Stimulated activated naive CD8-positive, alpha-beta T cell treated with anti-CD3 and anti-CD28 coated beads, Interleukin-15, Interleukin-2, amounts not matched to agents 100 ng/mL and 50 ng/mL, for 24 hours (primary cell): Measurements from ENCODE around the gene EFCAB7.

Experiments
- H3K27ac Mint-ChIP-seq: one replicate; pipeline ENCODE4 v1.8.0; 2021; ENCODE audit warnings: mild to moderate bottlenecking, mixed read lengths
- H3K27me3 Mint-ChIP-seq: one replicate; pipeline ENCODE4 v1.8.0; 2021; ENCODE audit warnings: mixed read lengths
- H3K36me3 Mint-ChIP-seq: one replicate; pipeline ENCODE4 v1.8.0; 2021; ENCODE audit warnings: low read depth, mixed read lengths
- H3K4me1 Mint-ChIP-seq: one replicate; pipeline ENCODE4 v1.8.0; 2021; ENCODE audit warnings: low read depth, mixed read lengths
- H3K4me3 Mint-ChIP-seq: one replicate; pipeline ENCODE4 v1.8.0; 2021; ENCODE audit warnings: mild to moderate bottlenecking, mixed read lengths
- H3K9me3 Mint-ChIP-seq: one replicate; pipeline ENCODE4 v1.8.0; 2021; ENCODE audit warnings: mixed read lengths

The EFCAB7 gene

GRCh38 chr1:63522891-63523728 lies at the start of gene EFCAB7, which contains the start of gene ITGB3BP:
TSS of gene EFCAB7 (plus strand) at chr1:63523525. CDS start at chr1:63525573, 2,048 bp downstream.
TSS of gene ITGB3BP (minus strand) at chr1:63523225. CDS start at chr1:63523133, 92 bp downstream.
- no peaks in the 10 kb centered on the region for H3K9me3 Mint-ChIP-seq
- H3K4me1 Mint-ChIP-seq = peaks cover 37% of the 10 kb centered on the region
- H3K27me3 Mint-ChIP-seq = no peaks in the 10 kb centered on the region
- peaks cover 9% of the 10 kb centered on the region for H3K36me3 Mint-ChIP-seq
- peak within 1 kb of the TSS; percentile 91 for H3K27ac Mint-ChIP-seq
- peak within 1 kb of the TSS; percentile 92 for H3K4me3 Mint-ChIP-seq

- Mint-ChIP-seq H3K27ac (no peak overlapping the region), H3K27me3 (no peaks in the 10 kb centered on the region), H3K4me3 (no peak overlapping the region), H3K36me3 (peaks cover 25% of the 10 kb centered on the region), H3K9me3 (peaks cover 2% of the 10 kb centered on the region), H3K4me1 (no peaks in the 10 kb centered on the region)
These were observed 47.6 kb upstream of the EFCAB7 start for GRCh38 chr1:63475761-63476160.

DNA sequence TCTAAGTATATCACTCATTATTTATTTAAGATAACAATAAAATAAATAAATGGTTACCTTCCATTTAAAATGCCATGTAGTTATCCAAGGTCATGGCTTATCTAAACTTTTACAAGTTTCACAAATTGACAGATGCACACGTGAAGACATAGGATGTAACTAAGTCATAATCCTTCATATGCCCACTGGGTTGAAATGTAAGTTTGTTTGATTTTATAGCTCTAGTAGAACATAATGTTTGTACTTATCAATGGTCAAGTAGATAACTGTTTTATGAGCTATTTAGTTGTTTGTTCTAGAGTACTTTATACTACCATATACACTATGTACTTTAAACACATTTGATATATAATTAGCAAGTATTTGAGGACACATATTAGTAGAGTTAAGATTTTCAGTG lies 43.3 kb upstream of the EFCAB7 start:
- no peaks in the 10 kb centered on the region for H3K27me3 Mint-ChIP-seq
- H3K4me1 Mint-ChIP-seq = no peaks in the 10 kb centered on the region
- H3K9me3 Mint-ChIP-seq = no peaks in the 10 kb centered on the region

GRCh38 chr1:63486629-63487028 lies 36.7 kb upstream of the EFCAB7 start:
- H3K36me3 Mint-ChIP-seq = peaks cover 23% of the 10 kb centered on the region
- no peaks in the 10 kb centered on the region for H3K4me1 Mint-ChIP-seq
- no peaks in the 10 kb centered on the region for H3K9me3 Mint-ChIP-seq
- H3K4me3 Mint-ChIP-seq = no peak overlapping the region
- H3K27ac Mint-ChIP-seq = no peak overlapping the region
- H3K27me3 Mint-ChIP-seq = no peaks in the 10 kb centered on the region

More for the DNA sequence above, 43.3 kb upstream of the EFCAB7 start:
- peaks cover 19% of the 10 kb centered on the region for H3K36me3 Mint-ChIP-seq
- no peak overlapping the region for H3K27ac Mint-ChIP-seq
- H3K4me3 Mint-ChIP-seq = no peak overlapping the region

DNA sequence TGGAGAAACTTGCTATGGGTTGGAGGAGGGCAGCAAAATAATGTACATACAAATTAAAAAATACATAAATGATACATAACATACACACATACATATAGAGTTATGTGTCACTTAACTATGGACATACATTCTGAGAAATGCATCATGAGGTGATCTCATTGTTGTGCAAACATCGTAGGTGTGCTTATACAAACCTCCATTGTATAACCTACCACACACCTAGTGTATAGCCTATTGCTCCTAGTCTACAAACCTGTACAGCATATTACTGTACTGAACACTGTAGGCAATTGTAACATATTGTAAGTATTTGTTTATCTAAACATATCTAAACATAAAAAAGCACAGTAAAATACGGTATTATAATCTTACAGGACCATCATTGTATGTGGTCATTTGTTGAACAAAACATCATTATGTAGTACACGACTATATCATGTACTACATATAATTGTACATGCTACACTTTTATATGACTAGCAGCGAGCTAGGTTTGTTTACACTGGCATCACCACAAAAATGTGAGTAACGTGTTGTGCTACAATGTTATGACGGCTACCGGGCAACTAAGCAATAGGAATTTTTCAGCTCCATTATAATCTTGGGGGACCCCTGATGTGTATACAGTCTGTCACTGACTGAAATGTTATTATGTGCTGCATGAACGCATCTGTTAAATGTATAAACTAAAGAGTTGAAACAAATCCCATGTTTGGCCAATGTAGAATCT lies 35.8 kb upstream of the EFCAB7 start:
- H3K27ac Mint-ChIP-seq = no peak overlapping the region
- peaks cover 25% of the 10 kb centered on the region for H3K36me3 Mint-ChIP-seq
- no peaks in the 10 kb centered on the region for H3K9me3 Mint-ChIP-seq
- no peaks in the 10 kb centered on the region for H3K4me1 Mint-ChIP-seq
- no peak overlapping the region for H3K4me3 Mint-ChIP-seq
- H3K27me3 Mint-ChIP-seq = no peaks in the 10 kb centered on the region

DNA sequence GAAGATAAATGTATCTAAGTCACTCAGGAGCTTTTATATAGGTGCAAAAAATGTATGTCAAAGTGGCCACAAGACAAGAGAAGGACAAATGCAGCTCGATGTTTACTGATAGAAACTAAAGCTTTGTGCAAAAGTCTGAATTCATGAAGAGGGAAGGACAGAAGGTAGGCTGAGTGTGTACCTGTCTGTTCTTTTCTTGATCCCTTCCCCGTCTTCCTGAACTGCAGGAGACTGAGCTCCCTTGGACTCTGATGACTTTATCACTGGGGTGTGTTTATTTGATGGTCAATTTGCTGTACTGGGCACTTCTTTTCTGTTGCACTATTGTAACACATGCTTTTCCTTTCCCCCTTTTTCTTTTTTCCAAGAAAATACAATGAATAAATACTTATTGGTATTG lies 25.7 kb upstream of the EFCAB7 start:
- no peak overlapping the region for H3K27ac Mint-ChIP-seq
- H3K27me3 Mint-ChIP-seq = no peaks in the 10 kb centered on the region
- peaks cover 4% of the 10 kb centered on the region for H3K4me1 Mint-ChIP-seq
- H3K9me3 Mint-ChIP-seq = no peaks in the 10 kb centered on the region
- H3K36me3 Mint-ChIP-seq = peaks cover 47% of the 10 kb centered on the region
- no peak overlapping the region for H3K4me3 Mint-ChIP-seq

DNA sequence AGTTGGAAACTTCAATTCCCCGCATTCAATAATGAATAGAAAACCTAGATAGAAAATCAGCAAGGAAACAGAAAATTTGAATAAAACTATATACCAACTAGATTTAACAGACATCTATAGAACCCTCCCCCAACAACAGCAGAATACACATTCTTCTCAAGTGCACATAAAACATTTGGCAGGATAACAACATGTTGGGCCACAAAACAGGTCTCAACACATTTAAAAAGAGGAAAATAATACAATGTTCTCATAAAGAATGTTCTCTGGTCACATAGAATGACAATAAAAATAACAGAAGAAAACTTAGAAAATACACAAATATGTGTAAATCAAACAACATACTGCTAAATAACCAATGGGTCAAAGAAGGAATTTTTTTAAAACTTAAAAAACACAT lies 25.2 kb upstream of the EFCAB7 start:
- Mint-ChIP-seq H3K4me3 (no peak overlapping the region), H3K9me3 (no peaks in the 10 kb centered on the region), H3K4me1 (peaks cover 4% of the 10 kb centered on the region), H3K27me3 (no peaks in the 10 kb centered on the region), H3K36me3 (peaks cover 45% of the 10 kb centered on the region), H3K27ac (no peak overlapping the region)

GRCh38 chr1:63501256-63501655 lies 22.1 kb upstream of the EFCAB7 start:
- Mint-ChIP-seq H3K4me1 (peaks cover 4% of the 10 kb centered on the region), H3K27ac (no peak overlapping the region), H3K36me3 (peaks cover 58% of the 10 kb centered on the region), H3K27me3 (no peaks in the 10 kb centered on the region), H3K4me3 (no peak overlapping the region), H3K9me3 (peaks cover 3% of the 10 kb centered on the region)

GRCh38 chr1:63506782-63507181 lies 16.5 kb upstream of the EFCAB7 start:
- Mint-ChIP-seq H3K4me1 (no peaks in the 10 kb centered on the region), H3K9me3 (peaks cover 3% of the 10 kb centered on the region), H3K27me3 (no peaks in the 10 kb centered on the region), H3K36me3 (peaks cover 32% of the 10 kb centered on the region), H3K4me3 (no peak overlapping the region), H3K27ac (no peak overlapping the region)

- H3K27ac Mint-ChIP-seq = no peak overlapping the region
- H3K27me3 Mint-ChIP-seq = no peaks in the 10 kb centered on the region
- H3K36me3 Mint-ChIP-seq = peaks cover 33% of the 10 kb centered on the region
- H3K4me3 Mint-ChIP-seq = no peak overlapping the region
- H3K4me1 Mint-ChIP-seq = no peaks in the 10 kb centered on the region
- peaks cover 3% of the 10 kb centered on the region for H3K9me3 Mint-ChIP-seq
These were observed 13.6 kb upstream of the EFCAB7 start for GRCh38 chr1:63509718-63510117.

- Mint-ChIP-seq H3K9me3 (no peaks in the 10 kb centered on the region), H3K27me3 (no peaks in the 10 kb centered on the region), H3K27ac (no peak overlapping the region), H3K4me3 (no peak overlapping the region), H3K4me1 (no peaks in the 10 kb centered on the region), H3K36me3 (peaks cover 18% of the 10 kb centered on the region)
These were observed 10.7 kb upstream of the EFCAB7 start for GRCh38 chr1:63512584-63512983.

- Mint-ChIP-seq H3K36me3 (peaks cover 18% of the 10 kb centered on the region), H3K27ac (no peak overlapping the region), H3K4me1 (peaks cover 15% of the 10 kb centered on the region)
These were observed 6.7 kb upstream of the EFCAB7 start for GRCh38 chr1:63516629-63517028.

GRCh38 chr1:63523738-63524137 lies 413 bp downstream of the EFCAB7 start:
- Mint-ChIP-seq H3K36me3 (peaks cover 10% of the 10 kb centered on the region), H3K4me3 (peak overlapping the region; percentile 92), H3K27ac (peak overlapping the region; percentile 91), H3K9me3 (no peaks in the 10 kb centered on the region), H3K4me1 (peaks cover 37% of the 10 kb centered on the region), H3K27me3 (no peaks in the 10 kb centered on the region)

More at GRCh38 chr1:63516629-63517028, 6.7 kb upstream of the EFCAB7 start:
- H3K4me3 Mint-ChIP-seq = no peak overlapping the region
- H3K27me3 Mint-ChIP-seq = no peaks in the 10 kb centered on the region
- no peaks in the 10 kb centered on the region for H3K9me3 Mint-ChIP-seq

- peak overlapping the region; percentile 67 for H3K27ac Mint-ChIP-seq
- no peaks in the 10 kb centered on the region for H3K9me3 Mint-ChIP-seq
- H3K27me3 Mint-ChIP-seq = no peaks in the 10 kb centered on the region
- peaks cover 10% of the 10 kb centered on the region for H3K36me3 Mint-ChIP-seq
- peaks cover 37% of the 10 kb centered on the region for H3K4me1 Mint-ChIP-seq
- peak overlapping the region; percentile 92 for H3K4me3 Mint-ChIP-seq
These were observed 876 bp downstream of the EFCAB7 start for GRCh38 chr1:63524201-63524600.

- no peak overlapping the region for H3K4me3 Mint-ChIP-seq
- H3K27ac Mint-ChIP-seq = no peak overlapping the region
- no peaks in the 10 kb centered on the region for H3K9me3 Mint-ChIP-seq
- H3K4me1 Mint-ChIP-seq = no peaks in the 10 kb centered on the region
- no peaks in the 10 kb centered on the region for H3K27me3 Mint-ChIP-seq
- H3K36me3 Mint-ChIP-seq = peaks cover 30% of the 10 kb centered on the region
These were observed 9.4 kb downstream of the EFCAB7 start for GRCh38 chr1:63532727-63533126.
